ENCODE measurements around the gene SHOX.
"Not testable (repeated sequence)": the region's sequence is repeated elsewhere in the genome, so short reads cannot be mapped to it uniquely, and the experiment has no call there.

The SHOX gene

DNA sequence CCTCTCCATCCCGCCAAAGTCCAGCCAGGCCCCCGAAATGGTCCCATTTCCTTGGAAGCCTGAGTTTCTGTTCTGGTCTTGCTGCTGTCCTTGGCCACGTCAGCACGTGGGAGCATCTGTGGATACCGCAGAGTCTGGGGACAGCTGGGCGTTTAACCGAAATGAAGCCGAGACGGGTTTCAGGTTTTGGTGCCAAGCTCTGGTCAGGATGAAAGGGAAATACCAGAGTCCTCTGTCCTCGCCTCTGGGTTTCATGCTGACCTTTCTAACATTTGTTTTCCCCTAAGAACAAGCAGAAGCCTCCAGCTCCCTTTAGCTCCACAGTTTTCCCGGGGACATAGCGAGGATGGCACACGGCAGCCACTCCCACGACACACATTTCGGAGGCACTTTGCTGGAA lies 19.7 kb downstream of the SHOX start:
- Histone ChIP-seq H3K27me3 (ENCODE audit: insufficient read depth, poor library complexity, severe bottlenecking) (peaks cover 3% of the 10 kb centered on the region), H3K9me3 (ENCODE audit: severe bottlenecking) (peaks cover 2% of the 10 kb centered on the region), H3K4me1 (ENCODE audit: insufficient read depth, poor library complexity, severe bottlenecking) (no peaks in the 10 kb centered on the region), H3K36me3 (ENCODE audit: low read depth) (no peaks in the 10 kb centered on the region), H3K27ac (ENCODE audit: poor library complexity, severe bottlenecking) (no peak overlapping the region), H3K4me3 (ENCODE audit: severe bottlenecking) (no peak overlapping the region)
- TF ChIP-seq, protein P1, sequence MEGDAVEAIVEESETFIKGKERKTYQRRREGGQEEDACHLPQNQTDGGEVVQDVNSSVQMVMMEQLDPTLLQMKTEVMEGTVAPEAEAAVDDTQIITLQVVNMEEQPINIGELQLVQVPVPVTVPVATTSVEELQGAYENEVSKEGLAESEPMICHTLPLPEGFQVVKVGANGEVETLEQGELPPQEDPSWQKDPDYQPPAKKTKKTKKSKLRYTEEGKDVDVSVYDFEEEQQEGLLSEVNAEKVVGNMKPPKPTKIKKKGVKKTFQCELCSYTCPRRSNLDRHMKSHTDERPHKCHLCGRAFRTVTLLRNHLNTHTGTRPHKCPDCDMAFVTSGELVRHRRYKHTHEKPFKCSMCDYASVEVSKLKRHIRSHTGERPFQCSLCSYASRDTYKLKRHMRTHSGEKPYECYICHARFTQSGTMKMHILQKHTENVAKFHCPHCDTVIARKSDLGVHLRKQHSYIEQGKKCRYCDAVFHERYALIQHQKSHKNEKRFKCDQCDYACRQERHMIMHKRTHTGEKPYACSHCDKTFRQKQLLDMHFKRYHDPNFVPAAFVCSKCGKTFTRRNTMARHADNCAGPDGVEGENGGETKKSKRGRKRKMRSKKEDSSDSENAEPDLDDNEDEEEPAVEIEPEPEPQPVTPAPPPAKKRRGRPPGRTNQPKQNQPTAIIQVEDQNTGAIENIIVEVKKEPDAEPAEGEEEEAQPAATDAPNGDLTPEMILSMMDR (IDR thresholded peaks at IDR 0.05; ENCODE audit: poor library complexity, severe bottlenecking), result no peak
- ATAC-seq (ENCODE audit: low read depth) (no peak), DNase-seq (ENCODE audit: low spot score) (no peak)

DNA sequence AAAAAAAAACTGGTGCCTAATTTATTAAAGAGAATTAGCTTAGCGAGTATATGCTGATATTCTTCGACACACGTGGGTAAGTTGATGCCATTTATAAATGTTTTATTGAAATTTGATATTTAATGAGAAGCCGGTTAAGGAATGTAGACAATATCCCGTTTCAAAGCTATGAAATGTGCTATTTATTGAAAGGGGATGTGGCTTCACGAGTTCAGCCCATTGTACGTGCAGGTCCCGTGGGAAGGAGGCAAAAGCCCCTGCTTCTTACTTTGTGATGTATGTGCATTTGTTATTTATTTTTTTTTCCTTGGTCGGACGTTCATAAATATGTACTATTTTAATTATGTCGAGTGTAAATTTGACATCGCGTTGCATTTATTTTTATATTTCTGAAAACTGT lies 20.2 kb downstream of the SHOX start:
- TF ChIP-seq, protein P1 (IDR thresholded peaks at IDR 0.05; ENCODE audit: poor library complexity, severe bottlenecking), result no peak
- H3K27ac ChIP-seq (ENCODE audit: poor library complexity, severe bottlenecking), result no peak overlapping the region
- ATAC-seq (ENCODE audit: low read depth), result no peak

DNA sequence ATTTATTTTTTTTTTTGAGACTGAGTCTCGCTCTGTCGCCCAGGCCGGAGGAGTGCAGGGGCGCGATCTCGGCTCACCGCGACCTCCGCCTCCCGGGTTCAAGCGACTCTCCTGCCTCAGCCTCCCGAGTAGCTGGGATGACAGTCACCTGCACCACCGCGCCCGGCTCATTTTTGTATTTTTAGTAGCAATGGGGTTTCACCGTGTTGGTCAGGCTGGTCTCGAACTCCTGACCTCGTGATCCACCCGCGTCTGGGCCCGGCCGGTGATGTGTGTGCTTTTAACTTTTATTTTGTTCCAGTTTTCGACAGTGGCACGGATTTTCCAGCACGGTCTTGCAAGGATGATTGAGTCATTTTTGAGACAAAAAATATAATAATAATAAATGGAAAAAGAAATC lies 21.3 kb downstream of the SHOX start:
- not testable (repeated sequence) for H3K4me3 ChIP-seq (ENCODE audit: severe bottlenecking); H3K27me3 ChIP-seq (ENCODE audit: insufficient read depth, poor library complexity, severe bottlenecking); H3K9me3 ChIP-seq (ENCODE audit: severe bottlenecking); ATAC-seq (ENCODE audit: low read depth); H3K4me1 ChIP-seq (ENCODE audit: insufficient read depth, poor library complexity, severe bottlenecking); H3K27ac ChIP-seq (ENCODE audit: poor library complexity, severe bottlenecking); DNase-seq (ENCODE audit: low spot score); H3K36me3 ChIP-seq (ENCODE audit: low read depth)

More for the DNA sequence above, 20.2 kb downstream of the SHOX start:
- Histone ChIP-seq H3K9me3 (ENCODE audit: severe bottlenecking) (peaks cover 5% of the 10 kb centered on the region), H3K4me1 (ENCODE audit: insufficient read depth, poor library complexity, severe bottlenecking) (no peaks in the 10 kb centered on the region), H3K36me3 (ENCODE audit: low read depth) (no peaks in the 10 kb centered on the region), H3K4me3 (ENCODE audit: severe bottlenecking) (no peak overlapping the region), H3K27me3 (ENCODE audit: insufficient read depth, poor library complexity, severe bottlenecking) (peaks cover 3% of the 10 kb centered on the region)
- DNase-seq (ENCODE audit: low spot score), result no peak

DNA sequence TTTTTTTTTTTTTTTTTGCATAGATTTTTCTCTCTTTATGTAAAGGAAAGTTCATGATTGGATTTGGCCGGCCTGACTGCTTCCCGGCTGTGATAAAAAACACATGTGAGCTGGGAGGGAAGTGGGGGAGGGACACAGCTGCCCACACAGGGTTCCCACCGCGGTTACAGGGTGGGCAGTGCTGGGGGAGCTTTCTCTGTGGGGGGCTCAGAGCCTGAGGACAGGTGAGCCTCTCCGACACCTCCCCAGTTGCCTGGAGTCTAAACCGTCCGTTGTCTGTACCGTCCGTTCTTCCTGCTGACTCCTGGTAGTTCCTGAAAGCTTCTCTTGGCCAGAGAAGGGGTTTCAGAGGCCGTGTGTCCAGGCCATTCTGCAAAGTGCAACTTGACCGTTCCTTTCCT lies 21.8 kb downstream of the SHOX start:
- ATAC-seq (ENCODE audit: low read depth), result no peak
- TF ChIP-seq, protein P1 (IDR thresholded peaks at IDR 0.05; ENCODE audit: poor library complexity, severe bottlenecking), result no peak
- DNase-seq (ENCODE audit: low spot score), result no peak

DNA sequence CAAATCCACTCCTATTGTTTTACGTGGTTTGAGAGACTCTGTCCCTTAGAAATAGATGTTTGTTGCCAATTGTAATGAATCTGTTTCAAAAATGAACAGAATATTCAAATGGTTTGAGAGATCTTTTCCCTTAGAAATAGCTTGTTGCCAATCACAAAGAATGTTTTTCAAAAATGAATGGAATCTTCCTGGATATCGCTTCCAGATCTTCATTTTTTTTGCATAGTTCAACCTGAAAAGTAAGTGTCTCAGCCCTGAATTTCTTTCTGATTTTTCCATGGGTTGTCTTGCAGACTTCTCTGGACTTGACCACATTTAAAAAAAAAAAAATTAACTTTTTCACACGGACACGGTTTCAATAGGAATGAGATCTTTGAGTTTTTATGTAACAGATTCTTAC lies 22.7 kb downstream of the SHOX start:
- ATAC-seq (ENCODE audit: low read depth) (no peak), DNase-seq (ENCODE audit: low spot score) (no peak)
- peaks cover 6% of the 10 kb centered on the region for H3K9me3 ChIP-seq (ENCODE audit: severe bottlenecking)
- no peak overlapping the region for H3K27ac ChIP-seq (ENCODE audit: poor library complexity, severe bottlenecking)
- H3K36me3 ChIP-seq (ENCODE audit: low read depth), result no peaks in the 10 kb centered on the region
- H3K4me1 ChIP-seq (ENCODE audit: insufficient read depth, poor library complexity, severe bottlenecking), result no peaks in the 10 kb centered on the region
- no peak overlapping the region for H3K4me3 ChIP-seq (ENCODE audit: severe bottlenecking)
- TF ChIP-seq, protein P1 (IDR thresholded peaks at IDR 0.05; ENCODE audit: poor library complexity, severe bottlenecking), result no peak
- H3K27me3 ChIP-seq (ENCODE audit: insufficient read depth, poor library complexity, severe bottlenecking), result peaks cover 3% of the 10 kb centered on the region

More for the DNA sequence above, 21.8 kb downstream of the SHOX start:
- H3K4me3 ChIP-seq (ENCODE audit: severe bottlenecking), result no peak overlapping the region
- peaks cover 6% of the 10 kb centered on the region for H3K9me3 ChIP-seq (ENCODE audit: severe bottlenecking)
- no peaks in the 10 kb centered on the region for H3K36me3 ChIP-seq (ENCODE audit: low read depth)
- no peak overlapping the region for H3K27ac ChIP-seq (ENCODE audit: poor library complexity, severe bottlenecking)
- no peaks in the 10 kb centered on the region for H3K4me1 ChIP-seq (ENCODE audit: insufficient read depth, poor library complexity, severe bottlenecking)
- peaks cover 3% of the 10 kb centered on the region for H3K27me3 ChIP-seq (ENCODE audit: insufficient read depth, poor library complexity, severe bottlenecking)

Data from RWPE2 (cell line).